H1 (cell line): Measurements from ENCODE around the gene ESPNL. TPM values are rescaled to one million over a fixed set of nuclear protein-coding genes. Genes with fewer than 3 reads are reported as not detected.

ENCODE experiments used
- CBX5 ChIP-seq: fragments of 300-800, 300-1000 bp; sonication (generic); IDR thresholded peaks from 2 replicates; pipeline ENCODE4 v1.7.1; 2016; ENCODE audit warnings: antibody characterized with exemption, low read length, low read depth
- RNF2 ChIP-seq: fragments of 200-900, 300-1000 bp; sonication (generic); IDR thresholded peaks from 2 replicates; pipeline ENCODE4 v1.7.1; 2016; ENCODE audit warnings: borderline replicate concordance, low read depth, mild to moderate bottlenecking, antibody characterized with exemption, low read length; ENCODE audit not compliant: poor library complexity, severe bottlenecking; ENCODE audit errors: missing control alignments
- SRF ChIP-seq: IDR thresholded peaks from 2 replicates; pipeline ENCODE4 v1.6.1; 2011; ENCODE audit warnings: mild to moderate bottlenecking, low read depth, low read length, moderate library complexity
- polyA plus RNA-seq, 7 experiments: library from polyadenylated mRNA; depleted of rRNA in 3 of 7; stranded (reverse) in 5 of 7; unstranded in 2 of 7; fragments of >200 nt in 5 of 7; fragments of 200-250 nt in 2 of 7; gene quantifications; 1 replicate in 5 of 7; 2 replicates in 1 of 7; 4 replicates in 1 of 7; pipeline versions ENCODE4 v1.2.1 to v1.2.3, GENCODE V29; 2011 to 2013; ENCODE audit warnings: missing spikeins in 2 of 7, mixed read lengths in 2 of 7
- total RNA-seq: library from RNA; stranded (reverse); fragmentation: NEBNext Ultra II Directional; extraction: Animal tissue kit (Norgen Biotek cat#: 25700); gene quantifications from 2 replicates; pipeline ENCODE4 v1.2.1, GENCODE V29; 2021

ESPNL gene
- total and polyA plus RNA-seq, 2 of the 8 experiments (the other 6 are each of a cell fraction or from before 2014, with no cell fraction given): 0.68 to 1.3 TPM

- no peak for TF ChIP-seq SRF
- TF ChIP-seq CBX5: no peak
- no peak for TF ChIP-seq RNF2
- TF ChIP-seq, all 59 proteins: peak for 6
Measured at GRCh38 chr2:238139196-238140039, 39.3 kb downstream of the ESPNL start (continued).
